Measurements from ENCODE around the gene TIGD1.

GRCh38 chr2:232534940-232535651, 15.3 kb downstream of the TIGD1 start:
- TF ChIP-seq POLR2AphosphoS5 (IDR thresholded peaks at IDR 0.05) (peak in 1 of 3 donors; percentile 19), CTCF (IDR thresholded peaks at IDR 0.05 in 8 of 11, conservative IDR thresholded peaks at IDR 0.05 in 3 of 11) (no peak)

All from spleen (tissue), 7 donors.